SU-DHL-6 (cell line): ENCODE data around the gene SDCCAG8.

ENCODE experiments used
- H2AFZ ChIP-seq: fragments of 200-600 bp; sonication (generic); 2 replicates; pipeline ENCODE4 v1.6.1; 2014; ENCODE audit warnings: low read depth, mild to moderate bottlenecking, moderate library complexity, mixed read lengths, antibody characterized with exemption, low read length; ENCODE audit not compliant: severe bottlenecking
- H3F3A ChIP-seq: fragments of 200-600 bp; shearing (Covaris generic); 2 replicates; pipeline ENCODE4 v1.6.0; 2016; ENCODE audit warnings: antibody characterized with exemption, mild to moderate bottlenecking; ENCODE audit not compliant: insufficient read depth
- H3K27ac ChIP-seq: fragments of 200-600 bp; sonication (generic); 2 replicates; pipeline ENCODE4 v1.5.1; 2016; ENCODE audit warnings: low read depth, mild to moderate bottlenecking, low read length, moderate library complexity, mixed read lengths
- H3K27me3 ChIP-seq: fragments of 200-600 bp; sonication (generic), shearing (Covaris generic); 2 replicates; pipeline ENCODE4 v1.6.0; 2014; ENCODE audit warnings: mild to moderate bottlenecking, low read length
- H3K36me3 ChIP-seq: fragments of 200-600 bp; sonication (generic); 2 replicates; pipeline ENCODE4 v1.6.1; 2014; ENCODE audit warnings: mild to moderate bottlenecking, low read length, mixed read lengths
- H3K4me2 ChIP-seq: fragments of 300-600, 200-600 bp; shearing (Covaris generic), sonication (generic); 2 replicates; pipeline ENCODE4 v1.6.0; 2014; ENCODE audit warnings: low read length, low read depth, mild to moderate bottlenecking; ENCODE audit not compliant: poor library complexity, severe bottlenecking
- H3K4me3 ChIP-seq: fragments of 200-600 bp; sonication (generic); 2 replicates; pipeline ENCODE4 v1.5.1; 2014; ENCODE audit warnings: antibody characterized with exemption, low read length, mild to moderate bottlenecking, mixed read lengths; ENCODE audit not compliant: insufficient read depth, poor library complexity, severe bottlenecking
- H3K79me2 ChIP-seq: fragments of 200-600 bp; sonication (generic); 2 replicates; pipeline ENCODE4 v1.6.1; 2014; ENCODE audit warnings: mild to moderate bottlenecking, low read length, moderate library complexity; ENCODE audit not compliant: insufficient read depth
- H3K9ac ChIP-seq: fragments of 200-600 bp; sonication (generic); 2 replicates; pipeline ENCODE4 v1.7.0; 2014; ENCODE audit warnings: mild to moderate bottlenecking, low read length
- H3K9me2 ChIP-seq: fragments of 200-600 bp; sonication (generic); replicated peaks from 2 replicates; pipeline ENCODE4 v1.6.1; 2014; ENCODE audit warnings: low read length; ENCODE audit not compliant: insufficient read depth
- H3K9me3 ChIP-seq: fragments of 200-600 bp; sonication (generic); 2 replicates; pipeline ENCODE4 v1.6.1; 2014; ENCODE audit warnings: low read length, mixed read lengths; ENCODE audit not compliant: insufficient read depth
- H4K20me1 ChIP-seq: fragments of 200-600 bp; sonication (generic); 2 replicates; pipeline ENCODE4 v1.6.1; 2014; ENCODE audit warnings: low read depth, mild to moderate bottlenecking, antibody characterized with exemption, low read length, moderate library complexity, mixed read lengths
- CTCF ChIP-seq: fragments of 200-600 bp; sonication (generic); IDR thresholded peaks from one replicate; pipeline ENCODE4 v1.5.1; 2017; ENCODE audit warnings: antibody characterized with exemption, mild to moderate bottlenecking, low read length, moderate library complexity; ENCODE audit not compliant: insufficient read depth, poor library complexity, severe bottlenecking
- EZH2phosphoT487 ChIP-seq: fragments of 200-600 bp; sonication (generic), shearing (Covaris generic); conservative IDR thresholded peaks from 2 replicates; pipeline ENCODE4 v1.6.1; 2018; ENCODE audit warnings: mild to moderate bottlenecking, antibody characterized with exemption, low read length, moderate library complexity, mixed read lengths

The SDCCAG8 gene

GRCh38 chr1:243227622-243228021 is 28.2 kb upstream of the SDCCAG8 start:
- Histone ChIP-seq H2AFZ (no peak overlapping the region), H3K36me3 (peaks cover 45% of the 10 kb centered on the region), H3K4me3 (no peak overlapping the region), H3K79me2 (peaks cover 89% of the 10 kb centered on the region), H3K27ac (no peak overlapping the region), H3K27me3 (no peaks in the 10 kb centered on the region), H3K9ac (no peak overlapping the region), H4K20me1 (no peaks in the 10 kb centered on the region; the same call in 1 of the 2 replicates), H3K9me2 (no peaks in the 10 kb centered on the region), H3K9me3 (peaks cover 29% of the 10 kb centered on the region), H3K4me2 (no peak overlapping the region), H3F3A (peaks cover 3% of the 10 kb centered on the region; the same call in 1 of the 2 replicates)
- no peak for TF ChIP-seq CTCF
- TF ChIP-seq EZH2phosphoT487: no peak

DNA sequence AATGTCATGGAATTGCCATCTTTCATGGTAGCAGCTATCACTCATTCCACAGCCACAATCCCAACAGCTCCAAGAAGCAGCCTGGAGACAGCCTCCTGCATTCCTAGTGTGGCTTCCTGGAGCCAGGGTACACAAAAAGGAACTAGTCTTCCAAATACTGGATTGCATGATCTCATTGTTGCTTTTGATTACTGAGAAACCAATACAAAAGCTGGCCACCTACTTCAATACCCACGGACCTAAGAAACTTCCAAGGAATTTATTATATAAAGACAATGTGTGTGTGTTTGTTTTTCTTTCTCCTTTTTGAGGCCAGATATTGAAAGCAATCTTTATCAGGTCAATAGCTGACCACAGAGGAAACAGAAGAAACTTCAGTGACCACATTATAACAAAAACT is 26.3 kb upstream of the SDCCAG8 start:
- Histone ChIP-seq H3K9ac (no peak overlapping the region), H4K20me1 (no peaks in the 10 kb centered on the region; the same call in 1 of the 2 replicates), H3F3A (peaks cover 3% of the 10 kb centered on the region; the same call in 1 of the 2 replicates), H3K79me2 (peaks cover 90% of the 10 kb centered on the region), H3K27ac (no peak overlapping the region), H3K9me2 (no peaks in the 10 kb centered on the region), H3K27me3 (no peaks in the 10 kb centered on the region), H3K36me3 (peaks cover 49% of the 10 kb centered on the region), H3K4me3 (no peak overlapping the region), H3K9me3 (peaks cover 33% of the 10 kb centered on the region), H2AFZ (no peak overlapping the region), H3K4me2 (no peak overlapping the region)
- no peak for TF ChIP-seq CTCF
- no peak for TF ChIP-seq EZH2phosphoT487

- H3K79me2 ChIP-seq: peaks cover 93% of the 10 kb centered on the region
- peaks cover 58% of the 10 kb centered on the region for H3K36me3 ChIP-seq
- no peak overlapping the region for H3K4me2 ChIP-seq
- peaks cover 3% of the 10 kb centered on the region; the same call in 1 of the 2 replicates for H3F3A ChIP-seq
- peaks cover 33% of the 10 kb centered on the region for H3K9me3 ChIP-seq
- no peak overlapping the region for H3K27ac ChIP-seq
- no peak overlapping the region for H3K9ac ChIP-seq
- no peaks in the 10 kb centered on the region; the same call in 1 of the 2 replicates for H4K20me1 ChIP-seq
- TF ChIP-seq CTCF (no peak), EZH2phosphoT487 (no peak)
- H3K27me3 ChIP-seq: no peaks in the 10 kb centered on the region
- H3K9me2 ChIP-seq: no peaks in the 10 kb centered on the region
- H3K4me3 ChIP-seq: no peak overlapping the region
- H2AFZ ChIP-seq: no peak overlapping the region
These were observed 24.9 kb upstream of the SDCCAG8 start for GRCh38 chr1:243230914-243231313.
